Neutrophil (primary cell): ENCODE data around the gene PPP5C.
"Not testable (repeated sequence)": the region's sequence is repeated elsewhere in the genome, so short reads cannot be mapped to it uniquely, and the experiment has no call there.

Experiments
- H3K27ac ChIP-seq: fragments of 200-600 bp; sonication (generic); 2 replicates; pipeline ENCODE4 v1.5.1; 2016; ENCODE audit warnings: mild to moderate bottlenecking, moderate library complexity
- H3K27me3 ChIP-seq: fragments of 200-600 bp; sonication (generic); 2 replicates; pipeline ENCODE4 v1.6.0; 2016; ENCODE audit warnings: mild to moderate bottlenecking
- H3K36me3 ChIP-seq: fragments of 200-600 bp; sonication (generic); 2 replicates; pipeline ENCODE4 v1.5.1; 2017
- H3K4me1 ChIP-seq, 2 experiments: fragments of 200-600 bp in 1 of 2; sonication (generic) in 1 of 2; 1 replicate in 1 of 2; 2 replicates in 1 of 2; pipeline versions ENCODE4 v1.5.1 to v1.6.1; 2013 to 2016; ENCODE audit warnings: low read depth in 1 of 2, low read length in 1 of 2, mild to moderate bottlenecking in 1 of 2, moderate library complexity in 1 of 2; ENCODE audit not compliant: control insufficient read depth in 1 of 2, insufficient read depth in 1 of 2
- H3K4me3 ChIP-seq, 2 experiments: fragments of 200-600 bp in 1 of 2; sonication (generic) in 1 of 2; 1 replicate in 1 of 2; 2 replicates in 1 of 2; pipeline ENCODE4 v1.5.1; 2013 to 2016; ENCODE audit warnings: low read depth in 1 of 2, low read length in 1 of 2, mild to moderate bottlenecking in 1 of 2, moderate library complexity in 1 of 2
- H3K9me3 ChIP-seq: fragments of 200-600 bp; sonication (generic); 2 replicates; pipeline ENCODE4 v1.5.1; 2016
- CTCF ChIP-seq: fragments of 200-600 bp; sonication (generic); IDR thresholded peaks from 2 replicates; pipeline ENCODE4 v1.5.1; 2016; ENCODE audit warnings: antibody characterized with exemption

Gene PPP5C

GRCh38 chr19:46413262-46414031 is 66.6 kb downstream of the PPP5C start, which contains the start of gene CCDC8:
Gene CCDC8, minus strand, starts transcription at chr19:46413564. Its CDS starts 754 bp downstream, at chr19:46412810.
- no peaks in the 10 kb centered on the region for H3K9me3 ChIP-seq
- no peaks in the 10 kb centered on the region for H3K4me1 ChIP-seq
- H3K27ac ChIP-seq = no peak within 1 kb of the TSS
- no peak within 1 kb of the TSS for H3K4me3 ChIP-seq
- no peaks in the 10 kb centered on the region for H3K36me3 ChIP-seq
- H3K27me3 ChIP-seq = peaks cover 98% of the 10 kb centered on the region
- TF ChIP-seq CTCF = no peak

- H3K27ac ChIP-seq, H3K4me1 ChIP-seq, H3K9me3 ChIP-seq, H3K36me3 ChIP-seq, H3K4me3 ChIP-seq: not testable (repeated sequence)
- H3K27me3 ChIP-seq = peaks cover 95% of the 10 kb centered on the region
Observed at GRCh38 chr19:46414899-46415298, 68.0 kb downstream of the PPP5C start.

GRCh38 chr19:46415804-46416709 is 69.2 kb downstream of the PPP5C start:
- not testable (repeated sequence) for H3K27ac ChIP-seq, H3K4me1 ChIP-seq, H3K36me3 ChIP-seq, H3K4me3 ChIP-seq, H3K9me3 ChIP-seq
- peaks cover 83% of the 10 kb centered on the region for H3K27me3 ChIP-seq

- Histone ChIP-seq H3K27me3 (peaks cover 58% of the 10 kb centered on the region), H3K4me3 (no peak overlapping the region), H3K36me3 (no peaks in the 10 kb centered on the region), H3K4me1 (no peaks in the 10 kb centered on the region), H3K27ac (no peak overlapping the region), H3K9me3 (no peaks in the 10 kb centered on the region)
- no peak for TF ChIP-seq CTCF
Observed at GRCh38 chr19:46420056-46420455, 73.2 kb downstream of the PPP5C start.

- H3K27me3 ChIP-seq = peaks cover 58% of the 10 kb centered on the region
- TF ChIP-seq CTCF = no peak
- no peaks in the 10 kb centered on the region for H3K4me1 ChIP-seq
- H3K27ac ChIP-seq = no peak overlapping the region
- no peaks in the 10 kb centered on the region for H3K36me3 ChIP-seq
- H3K4me3 ChIP-seq = no peak overlapping the region
- H3K9me3 ChIP-seq = no peaks in the 10 kb centered on the region
Observed at GRCh38 chr19:46422344-46422743, 75.5 kb downstream of the PPP5C start.

GRCh38 chr19:46423188-46423587 is 76.3 kb downstream of the PPP5C start:
- no peaks in the 10 kb centered on the region for H3K36me3 ChIP-seq
- no peak for TF ChIP-seq CTCF
- no peaks in the 10 kb centered on the region for H3K9me3 ChIP-seq
- H3K27ac ChIP-seq = no peak overlapping the region
- H3K4me1 ChIP-seq = no peaks in the 10 kb centered on the region
- no peak overlapping the region for H3K4me3 ChIP-seq
- peaks cover 58% of the 10 kb centered on the region for H3K27me3 ChIP-seq
